SK-N-SH treated with all-trans-retinoic acid at 6 μM for 48 hours (cell line): ENCODE measurements around the gene TGFBR2.

Experiments
- ARNTL ChIP-seq: fragments of 450-650 bp; formaldehyde crosslinking; IDR thresholded peaks from 2 replicates; pipeline ENCODE4 v1.5.0; 2020; ENCODE audit warnings: low read depth, mild to moderate bottlenecking, moderate library complexity, borderline replicate concordance
- PPARA ChIP-seq: fragments of 250-450 bp; sonication (Bioruptor Pico); IDR thresholded peaks from 2 replicates; pipeline ENCODE4 v1.5.0; 2020; ENCODE audit warnings: mild to moderate bottlenecking, borderline replicate concordance
- TOX ChIP-seq: fragments of 250-450 bp; sonication (Bioruptor Pico); IDR thresholded peaks from 2 replicates; pipeline ENCODE4 v1.8.0; 2021; ENCODE audit warnings: mild to moderate bottlenecking, moderate library complexity, borderline replicate concordance
- ZFP30 ChIP-seq: fragments of 450-650 bp; formaldehyde crosslinking; IDR thresholded peaks from 2 replicates; pipeline ENCODE4 v1.5.0; 2022; ENCODE audit warnings: mild to moderate bottlenecking, moderate library complexity
- TF ChIP-seq, protein P1 (sequence below): fragments of 250-450 bp; sonication (Bioruptor Pico); IDR thresholded peaks from 2 replicates; pipeline ENCODE4 v1.5.1; 2020; ENCODE audit warnings: low read depth, mild to moderate bottlenecking, moderate library complexity

GRCh38 chr3:30618526-30618925, 12.1 kb downstream of the TGFBR2 start:
- TF ChIP-seq, protein P1, sequence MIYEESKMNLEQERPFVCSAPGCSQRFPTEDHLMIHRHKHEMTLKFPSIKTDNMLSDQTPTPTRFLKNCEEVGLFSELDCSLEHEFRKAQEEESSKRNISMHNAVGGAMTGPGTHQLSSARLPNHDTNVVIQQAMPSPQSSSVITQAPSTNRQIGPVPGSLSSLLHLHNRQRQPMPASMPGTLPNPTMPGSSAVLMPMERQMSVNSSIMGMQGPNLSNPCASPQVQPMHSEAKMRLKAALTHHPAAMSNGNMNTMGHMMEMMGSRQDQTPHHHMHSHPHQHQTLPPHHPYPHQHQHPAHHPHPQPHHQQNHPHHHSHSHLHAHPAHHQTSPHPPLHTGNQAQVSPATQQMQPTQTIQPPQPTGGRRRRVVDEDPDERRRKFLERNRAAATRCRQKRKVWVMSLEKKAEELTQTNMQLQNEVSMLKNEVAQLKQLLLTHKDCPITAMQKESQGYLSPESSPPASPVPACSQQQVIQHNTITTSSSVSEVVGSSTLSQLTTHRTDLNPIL (CRISPR knock-in tag), result no peak
- TF ChIP-seq ARNTL (CRISPR knock-in tag) (no peak), TOX (CRISPR knock-in tag) (no peak), PPARA (no peak), ZFP30 (no peak)
